Neutrophil (primary cell): Measurements from ENCODE around the gene ACOT11.
A peak's percentile ranks its signal among the peaks of the same experiment; 100 is the strongest.

ENCODE experiments used
- H3K27ac ChIP-seq: fragments of 200-600 bp; sonication (generic); 2 replicates; pipeline ENCODE4 v1.5.1; 2016; ENCODE audit warnings: mild to moderate bottlenecking, moderate library complexity
- H3K27me3 ChIP-seq: fragments of 200-600 bp; sonication (generic); 2 replicates; pipeline ENCODE4 v1.6.0; 2016; ENCODE audit warnings: mild to moderate bottlenecking
- H3K36me3 ChIP-seq: fragments of 200-600 bp; sonication (generic); 2 replicates; pipeline ENCODE4 v1.5.1; 2017
- H3K4me1 ChIP-seq, 2 experiments: fragments of 200-600 bp in 1 of 2; sonication (generic) in 1 of 2; 1 replicate in 1 of 2; 2 replicates in 1 of 2; pipeline versions ENCODE4 v1.5.1 to v1.6.1; 2013 to 2016; ENCODE audit warnings: low read depth in 1 of 2, low read length in 1 of 2, mild to moderate bottlenecking in 1 of 2, moderate library complexity in 1 of 2; ENCODE audit not compliant: control insufficient read depth in 1 of 2, insufficient read depth in 1 of 2
- H3K4me3 ChIP-seq, 2 experiments: fragments of 200-600 bp in 1 of 2; sonication (generic) in 1 of 2; 1 replicate in 1 of 2; 2 replicates in 1 of 2; pipeline ENCODE4 v1.5.1; 2013 to 2016; ENCODE audit warnings: low read depth in 1 of 2, low read length in 1 of 2, mild to moderate bottlenecking in 1 of 2, moderate library complexity in 1 of 2
- H3K9me3 ChIP-seq: fragments of 200-600 bp; sonication (generic); 2 replicates; pipeline ENCODE4 v1.5.1; 2016
- CTCF ChIP-seq: fragments of 200-600 bp; sonication (generic); IDR thresholded peaks from 2 replicates; pipeline ENCODE4 v1.5.1; 2016; ENCODE audit warnings: antibody characterized with exemption

The ACOT11 gene

GRCh38 chr1:54570161-54570560, 22.1 kb downstream of the ACOT11 start:
- no peak for TF ChIP-seq CTCF
- Histone ChIP-seq H3K27ac (no peak overlapping the region), H3K4me3 (no peak overlapping the region), H3K27me3 (no peaks in the 10 kb centered on the region), H3K36me3 (no peaks in the 10 kb centered on the region), H3K4me1 (peaks cover 29 to 30% of the 10 kb centered on the region in 2 experiments), H3K9me3 (no peaks in the 10 kb centered on the region)

- peak overlapping the region; percentile 42 for H3K27ac ChIP-seq
- no peak for TF ChIP-seq CTCF
- no peaks in the 10 kb centered on the region for H3K36me3 ChIP-seq
- H3K4me3 ChIP-seq, result no peak overlapping the region
- H3K27me3 ChIP-seq, result no peaks in the 10 kb centered on the region
- no peaks in the 10 kb centered on the region for H3K9me3 ChIP-seq
- H3K4me1 ChIP-seq, result peaks cover 29 to 30% of the 10 kb centered on the region in 2 experiments
Measured at GRCh38 chr1:54571326-54571725, 23.3 kb downstream of the ACOT11 start.

GRCh38 chr1:54571803-54572541, 23.9 kb downstream of the ACOT11 start:
- Histone ChIP-seq H3K4me3 (no peak overlapping the region), H3K9me3 (no peaks in the 10 kb centered on the region), H3K4me1 (peaks cover 29 to 30% of the 10 kb centered on the region in 2 experiments), H3K27ac (peak overlapping the region; percentile 42), H3K27me3 (no peaks in the 10 kb centered on the region), H3K36me3 (no peaks in the 10 kb centered on the region)
- TF ChIP-seq CTCF, result no peak

- H3K4me3 ChIP-seq, result no peak overlapping the region
- H3K36me3 ChIP-seq, result no peaks in the 10 kb centered on the region
- no peaks in the 10 kb centered on the region for H3K9me3 ChIP-seq
- no peak for TF ChIP-seq CTCF
- H3K27me3 ChIP-seq, result no peaks in the 10 kb centered on the region
- H3K4me1 ChIP-seq, result peaks cover 27% of the 10 kb centered on the region in 2 experiments
- H3K27ac ChIP-seq, result no peak overlapping the region
Measured at GRCh38 chr1:54572542-54572850, 24.5 kb downstream of the ACOT11 start.

GRCh38 chr1:54574158-54574778, 26.2 kb downstream of the ACOT11 start:
- Histone ChIP-seq H3K9me3 (no peaks in the 10 kb centered on the region), H3K27ac (no peak overlapping the region), H3K36me3 (no peaks in the 10 kb centered on the region), H3K4me3 (no peak overlapping the region), H3K27me3 (no peaks in the 10 kb centered on the region), H3K4me1 (peaks cover 20 to 21% of the 10 kb centered on the region in 2 experiments)
- TF ChIP-seq CTCF, result no peak
